ENCODE results near the gene VPS13C. TPM values are rescaled to one million over a fixed set of nuclear protein-coding genes. Genes with fewer than 3 reads are reported as not detected.

The VPS13C gene
- total and polyA plus RNA-seq, 2 donors (not counting 1 experiment from before 2014, with no cell fraction given), result 40.0 to 236 TPM

DNA sequence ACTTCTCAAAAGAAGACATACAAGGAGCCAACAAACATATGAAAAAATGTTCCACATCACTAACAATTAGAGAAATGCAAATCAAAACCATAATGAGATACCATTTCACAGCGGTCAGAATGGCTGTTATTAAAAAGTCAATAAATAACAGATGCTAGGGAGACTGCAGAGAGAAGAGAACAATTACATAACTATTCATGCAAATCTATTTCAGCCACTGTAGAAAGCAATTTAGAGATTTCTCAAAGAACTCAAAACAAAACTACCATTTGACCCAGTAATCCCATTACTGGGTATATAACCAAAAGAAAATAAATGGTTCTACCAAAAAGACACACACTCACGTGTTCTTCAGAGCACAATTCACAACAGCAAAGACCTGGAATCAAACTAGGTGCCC lies 116.3 kb downstream of the VPS13C start:
- H4K20me1 ChIP-seq (ENCODE audit: control insufficient read depth, insufficient read depth, low read length, poor library complexity, severe bottlenecking), result no peaks in the 10 kb centered on the region
- TF ChIP-seq, protein P1, sequence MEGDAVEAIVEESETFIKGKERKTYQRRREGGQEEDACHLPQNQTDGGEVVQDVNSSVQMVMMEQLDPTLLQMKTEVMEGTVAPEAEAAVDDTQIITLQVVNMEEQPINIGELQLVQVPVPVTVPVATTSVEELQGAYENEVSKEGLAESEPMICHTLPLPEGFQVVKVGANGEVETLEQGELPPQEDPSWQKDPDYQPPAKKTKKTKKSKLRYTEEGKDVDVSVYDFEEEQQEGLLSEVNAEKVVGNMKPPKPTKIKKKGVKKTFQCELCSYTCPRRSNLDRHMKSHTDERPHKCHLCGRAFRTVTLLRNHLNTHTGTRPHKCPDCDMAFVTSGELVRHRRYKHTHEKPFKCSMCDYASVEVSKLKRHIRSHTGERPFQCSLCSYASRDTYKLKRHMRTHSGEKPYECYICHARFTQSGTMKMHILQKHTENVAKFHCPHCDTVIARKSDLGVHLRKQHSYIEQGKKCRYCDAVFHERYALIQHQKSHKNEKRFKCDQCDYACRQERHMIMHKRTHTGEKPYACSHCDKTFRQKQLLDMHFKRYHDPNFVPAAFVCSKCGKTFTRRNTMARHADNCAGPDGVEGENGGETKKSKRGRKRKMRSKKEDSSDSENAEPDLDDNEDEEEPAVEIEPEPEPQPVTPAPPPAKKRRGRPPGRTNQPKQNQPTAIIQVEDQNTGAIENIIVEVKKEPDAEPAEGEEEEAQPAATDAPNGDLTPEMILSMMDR (IDR thresholded peaks at IDR 0.05), result no peak
- TF ChIP-seq EZH2 (IDR thresholded peaks at IDR 0.05; ENCODE audit: borderline replicate concordance, insufficient read depth, low read depth, low read length, poor library complexity, severe bottlenecking), result no peak
- H3K4me1 ChIP-seq (ENCODE audit: control insufficient read depth in 2 of 2, insufficient read depth in 2 of 2, low read length in 2 of 2), result no peaks in the 10 kb centered on the region
- H3K36me3 ChIP-seq (replicated peaks in 1 of 2; ENCODE audit: control extremely low read depth in 1 of 2, control insufficient read depth in 1 of 2, extremely low read depth in 1 of 2, insufficient read depth in 2 of 2, low read length in 1 of 2), result peaks cover 21 to 62% of the 10 kb centered on the region in 2 experiments
- no peaks in the 10 kb centered on the region for H3K9me3 ChIP-seq (ENCODE audit: control extremely low read depth in 1 of 3, control insufficient read depth in 2 of 3, insufficient read depth in 1 of 3, low read length in 2 of 3)
- ATAC-seq (ENCODE audit: low read depth) (no peak), DNase-seq (no peak)
- ChIA-PET CTCF (no interaction called here), POLR2A (no interaction called here)
- H3K4me3 ChIP-seq (ENCODE audit: control extremely low read depth in 1 of 5, extremely low read depth in 1 of 5, insufficient read depth in 1 of 5, low read depth in 2 of 5, low read length in 4 of 5), result no peak overlapping the region
- H3K4me2 ChIP-seq (replicated peaks; ENCODE audit: low read depth, low read length, poor library complexity, severe bottlenecking), result no peak overlapping the region
- H2AFZ ChIP-seq (ENCODE audit: insufficient read depth, low read depth, low read length, poor library complexity, severe bottlenecking), result no peak overlapping the region
- Mint-ChIP-seq H3K27ac (peak overlapping the region; percentile 32), H3K4me1 (no peaks in the 10 kb centered on the region), H3K27me3 (no peaks in the 10 kb centered on the region), H3K9me3 (ENCODE audit: insufficient read depth) (no peaks in the 10 kb centered on the region), H3K4me3 (no peak overlapping the region)
- H3K9ac ChIP-seq (ENCODE audit: low read length), result no peak overlapping the region
- H3K27ac ChIP-seq (ENCODE audit: low read length in 2 of 2), result no peak overlapping the region
- intact Hi-C loops (cut with micrococcal nuclease), result no loop called here
- 80% methylated on average over 1 of the region's 2 CpGs for WGBS (ENCODE audit: insufficient coverage)
- H3K79me2 ChIP-seq (ENCODE audit: control insufficient read depth, insufficient read depth, low read length), result no peaks in the 10 kb centered on the region
- H3K27me3 ChIP-seq (replicated peaks in 1 of 4; ENCODE audit: control extremely low read depth in 1 of 4, control insufficient read depth in 3 of 4, insufficient read depth in 4 of 4, low read length in 3 of 4), result no peaks in the 10 kb centered on the region

DNA sequence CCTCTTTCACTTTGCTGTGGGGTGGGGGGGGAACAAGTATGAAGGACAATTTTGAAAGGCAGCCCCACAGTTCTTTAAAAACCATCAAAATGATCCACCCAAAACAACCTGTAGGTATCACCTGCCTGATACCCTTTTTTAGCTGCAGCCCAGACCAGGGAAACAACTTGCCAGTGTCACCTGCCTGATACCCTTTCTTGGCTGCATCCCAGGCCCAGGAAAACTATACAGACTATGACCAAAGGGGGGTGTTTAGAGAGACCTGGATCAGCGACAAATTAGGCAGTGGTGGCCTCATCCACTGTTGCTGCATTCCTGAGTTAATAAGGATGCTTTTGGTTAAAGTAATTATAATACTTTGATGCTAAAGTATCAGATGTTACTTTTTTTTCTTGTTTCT lies 122.0 kb downstream of the VPS13C start:
- H3K9me3 Mint-ChIP-seq (ENCODE audit: insufficient read depth), result no peaks in the 10 kb centered on the region
- Histone ChIP-seq H4K20me1 (ENCODE audit: control insufficient read depth, insufficient read depth, low read length, poor library complexity, severe bottlenecking) (no peaks in the 10 kb centered on the region), H3K4me1 (ENCODE audit: control insufficient read depth in 2 of 2, insufficient read depth in 2 of 2, low read length in 2 of 2) (no peaks in the 10 kb centered on the region), H3K9me3 (ENCODE audit: control extremely low read depth in 1 of 3, control insufficient read depth in 2 of 3, insufficient read depth in 1 of 3, low read length in 2 of 3) (no peaks in the 10 kb centered on the region), H3K36me3 (replicated peaks in 1 of 2; ENCODE audit: control extremely low read depth in 1 of 2, control insufficient read depth in 1 of 2, extremely low read depth in 1 of 2, insufficient read depth in 2 of 2, low read length in 1 of 2) (peaks cover 19 to 43% of the 10 kb centered on the region in 2 experiments), H3K27ac (ENCODE audit: low read length in 2 of 2) (no peak overlapping the region), H3K4me3 (ENCODE audit: control extremely low read depth in 1 of 5, extremely low read depth in 1 of 5, insufficient read depth in 1 of 5, low read depth in 2 of 5, low read length in 4 of 5) (no peak overlapping the region), H3K27me3 (replicated peaks in 1 of 4; ENCODE audit: control extremely low read depth in 1 of 4, control insufficient read depth in 3 of 4, insufficient read depth in 4 of 4, low read length in 3 of 4) (no peaks in the 10 kb centered on the region), H3K79me2 (ENCODE audit: control insufficient read depth, insufficient read depth, low read length) (no peaks in the 10 kb centered on the region), H3K4me2 (replicated peaks; ENCODE audit: low read depth, low read length, poor library complexity, severe bottlenecking) (no peak overlapping the region), H2AFZ (ENCODE audit: insufficient read depth, low read depth, low read length, poor library complexity, severe bottlenecking) (no peak overlapping the region), H3K9ac (ENCODE audit: low read length) (no peak overlapping the region)
- intact Hi-C loops (cut with micrococcal nuclease), result no loop called here
- H3K27me3 Mint-ChIP-seq, result no peaks in the 10 kb centered on the region
- H3K4me1 Mint-ChIP-seq, result no peaks in the 10 kb centered on the region
- WGBS (ENCODE audit: insufficient coverage), result no CpG with 5 or more reads among the region's 1 CpG
- ATAC-seq (ENCODE audit: low read depth), result no peak
- POLR2A ChIA-PET, result no interaction called here
- CTCF ChIA-PET, result no interaction called here
- TF ChIP-seq EZH2 (IDR thresholded peaks at IDR 0.05; ENCODE audit: borderline replicate concordance, insufficient read depth, low read depth, low read length, poor library complexity, severe bottlenecking), result no peak
- TF ChIP-seq, protein P1 (IDR thresholded peaks at IDR 0.05), result no peak
- H3K27ac Mint-ChIP-seq, result no peak overlapping the region
- no peak for DNase-seq
- H3K4me3 Mint-ChIP-seq, result no peak overlapping the region
